GM18517 (cell line): Measurements from ENCODE around the gene DDX51.

Source experiments
- ATAC-seq: cut with Tn5 transposase; IDR thresholded peaks from one replicate; pipeline ENCODE4 v1.9.1; 2021; ENCODE audit warnings: mild to moderate bottlenecking, moderate library complexity; ENCODE audit not compliant: unreplicated experiment

Gene DDX51

GRCh38 chr12:132179431-132180362 lies 35.6 kb upstream of the DDX51 start:
- no peak for ATAC-seq

- no peak for ATAC-seq
Measured at GRCh38 chr12:132178801-132179401, 34.8 kb upstream of the DDX51 start.

GRCh38 chr12:132178316-132178715 lies 34.2 kb upstream of the DDX51 start:
- ATAC-seq: no peak

- ATAC-seq: no peak
Measured at GRCh38 chr12:132176920-132177551, 32.9 kb upstream of the DDX51 start.

- ATAC-seq: no peak
Measured at GRCh38 chr12:132176385-132176919, 32.3 kb upstream of the DDX51 start.

GRCh38 chr12:132175496-132176384 lies 31.6 kb upstream of the DDX51 start:
- ATAC-seq: no peak

- ATAC-seq: no peak
Measured at GRCh38 chr12:132174839-132175490, 30.8 kb upstream of the DDX51 start.

GRCh38 chr12:132174015-132174838 lies 30.1 kb upstream of the DDX51 start:
- no peak for ATAC-seq

- no peak for ATAC-seq
Measured at GRCh38 chr12:132173135-132174014, 29.3 kb upstream of the DDX51 start.

- ATAC-seq: no peak
Measured at GRCh38 chr12:132172619-132173018, 28.5 kb upstream of the DDX51 start.

GRCh38 chr12:132171968-132172521 lies 27.9 kb upstream of the DDX51 start:
- no peak for ATAC-seq

- no peak for ATAC-seq
Measured at GRCh38 chr12:132171293-132171967, 27.3 kb upstream of the DDX51 start.

- no peak for ATAC-seq
Measured at GRCh38 chr12:132170637-132171292, 26.6 kb upstream of the DDX51 start.

GRCh38 chr12:132170094-132170636 lies 26.0 kb upstream of the DDX51 start:
- ATAC-seq: no peak

- no peak for ATAC-seq
Measured at GRCh38 chr12:132169376-132169775, 25.3 kb upstream of the DDX51 start.

- ATAC-seq: no peak
Measured at GRCh38 chr12:132168311-132169031, 24.4 kb upstream of the DDX51 start.
